H1 (cell line): Measurements from ENCODE around the gene TSC22D1. TPM values are rescaled to one million over a fixed set of nuclear protein-coding genes. Genes with fewer than 3 reads are reported as not detected.

ENCODE experiments used
- CTCF ChIA-PET: fragments of 300-600 bp; sonication (Branson Sonifier 250); formaldehyde crosslinking; loops from one replicate; lab custom pipeline; 2021; ENCODE audit not compliant: partially characterized antibody; lab: Charles Lee
- POLR2A ChIA-PET: fragments of 300-600 bp; sonication (Branson Sonifier 250); formaldehyde crosslinking; loops from one replicate; lab custom pipeline; 2021; ENCODE audit warnings: inconsistent platforms; ENCODE audit not compliant: partially characterized antibody; lab: Charles Lee
- DNase-seq, 2 experiments: peaks; one replicate each; pipeline versions ENCODE4 v3.0.0 to v3.0.0-alpha.2; 2010 to 2022; ENCODE audit warnings: low spot score in 2 of 2, low read depth in 1 of 2, mixed read lengths in 1 of 2
- FAIRE-seq: peaks from 2 replicates; lab custom pipeline; 2011; peaks lifted over from hg19 to GRCh38; lab: Jason Lieb, UNC
- H2AFZ ChIP-seq: 2 replicates; pipeline ENCODE4 v1.8.1; 2012; ENCODE audit warnings: low read length, inconsistent platforms
- H2AK5ac ChIP-seq: 2 replicates; pipeline ENCODE4 v1.6.1; 2013; ENCODE audit warnings: low read depth, low read length
- H2BK120ac ChIP-seq: replicated peaks from 2 replicates; pipeline ENCODE3; 2013; ENCODE audit warnings: low read depth, low read length, inconsistent platforms
- H2BK12ac ChIP-seq: 2 replicates; pipeline ENCODE4 v1.6.1; 2013; ENCODE audit warnings: low read depth, low read length
- H2BK15ac ChIP-seq: 2 replicates; pipeline ENCODE4 v1.6.1; 2013; ENCODE audit warnings: low read length
- H2BK20ac ChIP-seq: 2 replicates; pipeline ENCODE4 v1.6.1; 2013; ENCODE audit warnings: low read length
- H2BK5ac ChIP-seq: 2 replicates; pipeline ENCODE4 v1.6.1; 2013; ENCODE audit warnings: low read depth, low read length
- H3K14ac ChIP-seq: 2 replicates; pipeline ENCODE4 v1.6.1; 2013; ENCODE audit warnings: inconsistent platforms; ENCODE audit not compliant: insufficient read length
- H3K18ac ChIP-seq: 2 replicates; pipeline ENCODE4 v1.6.1; 2013; ENCODE audit warnings: low read length; ENCODE audit errors: extremely low read depth
- H3K23ac ChIP-seq: 2 replicates; pipeline ENCODE4 v1.6.1; 2013; ENCODE audit warnings: inconsistent platforms; ENCODE audit not compliant: insufficient read length
- H3K23me2 ChIP-seq: 2 replicates; pipeline ENCODE4 v1.6.1; 2013; ENCODE audit warnings: low read depth, low read length
- H3K27ac ChIP-seq: 2 replicates; pipeline ENCODE4 v1.6.1; 2011; ENCODE audit warnings: low read depth, low read length, inconsistent platforms
- H3K27me3 ChIP-seq, 4 experiments: replicated peaks in 1 of 4; 1 replicate in 1 of 4; 2 replicates in 3 of 4; pipeline versions ENCODE4 v1.6.1 to v1.8.1; 2011 to 2013; ENCODE audit warnings: low read length in 3 of 4, mild to moderate bottlenecking in 3 of 4, inconsistent platforms in 2 of 4, mixed read lengths in 2 of 4, moderate library complexity in 1 of 4; ENCODE audit not compliant: control insufficient read depth in 3 of 4, insufficient read depth in 3 of 4; ENCODE audit errors: extremely low read depth in 1 of 4
- H3K36me3 ChIP-seq, 4 experiments: 2 replicates each; pipeline versions ENCODE4 v1.6.1 to v1.8.1; 2011 to 2013; ENCODE audit warnings: mild to moderate bottlenecking in 4 of 4, low read length in 3 of 4, moderate library complexity in 2 of 4, control low read depth in 1 of 4, inconsistent platforms in 1 of 4; ENCODE audit not compliant: insufficient read depth in 4 of 4, control insufficient read depth in 2 of 4
- H3K4ac ChIP-seq: replicated peaks from 2 replicates; pipeline ENCODE3; 2013; ENCODE audit warnings: low read length, low read depth, mixed read lengths, inconsistent platforms; ENCODE audit not compliant: insufficient read length
- H3K4me1 ChIP-seq, 4 experiments: replicated peaks in 1 of 4; 1 replicate in 1 of 4; 2 replicates in 3 of 4; pipeline versions ENCODE4 v1.6.1 to v1.8.1; 2011 to 2013; ENCODE audit warnings: low read length in 3 of 4, inconsistent platforms in 2 of 4, mixed read lengths in 1 of 4; ENCODE audit not compliant: insufficient read depth in 4 of 4, control insufficient read depth in 3 of 4
- H3K4me2 ChIP-seq, 2 experiments: 2 replicates each; pipeline versions ENCODE4 v1.6.1 to v1.8.1; 2011 to 2013; ENCODE audit warnings: low read depth in 2 of 2, low read length in 2 of 2, control low read depth in 1 of 2, inconsistent platforms in 1 of 2, mild to moderate bottlenecking in 1 of 2; ENCODE audit not compliant: insufficient read depth in 1 of 2
- H3K4me3 ChIP-seq, 4 experiments: fragments of 200-600, 300-600 bp in 1 of 4; sonication (generic), shearing (Covaris generic), sonication (Bioruptor Twin) in 1 of 4; 2 replicates each; pipeline versions ENCODE4 v1.5.1 to v1.8.1; 2011 to 2016; ENCODE audit warnings: low read length in 4 of 4, low read depth in 3 of 4, control low read depth in 2 of 4, inconsistent platforms in 2 of 4, mild to moderate bottlenecking in 2 of 4, mixed read lengths in 1 of 4, moderate library complexity in 1 of 4; ENCODE audit not compliant: insufficient read depth in 2 of 4; ENCODE audit errors: extremely low read depth in 1 of 4
- H3K56ac ChIP-seq: replicated peaks from 2 replicates; pipeline ENCODE3; 2013; ENCODE audit warnings: low read depth, mild to moderate bottlenecking, mixed read lengths, low read length, inconsistent platforms; ENCODE audit not compliant: insufficient read length
- H3K79me1 ChIP-seq: 2 replicates; pipeline ENCODE4 v1.6.1; 2013; ENCODE audit warnings: low read depth, low read length, control low read depth
- H3K79me2 ChIP-seq, 2 experiments: 2 replicates each; pipeline versions ENCODE4 v1.6.1 to v1.8.1; 2012 to 2013; ENCODE audit warnings: low read length in 2 of 2, mild to moderate bottlenecking in 2 of 2, inconsistent platforms in 1 of 2; ENCODE audit not compliant: insufficient read depth in 2 of 2, control insufficient read depth in 1 of 2
- H3K9ac ChIP-seq, 4 experiments: replicated peaks in 1 of 4; 1 replicate in 1 of 4; 2 replicates in 3 of 4; pipeline versions ENCODE4 v1.6.1 to v1.8.1; 2011 to 2013; ENCODE audit warnings: low read depth in 3 of 4, low read length in 3 of 4, control low read depth in 2 of 4, mild to moderate bottlenecking in 2 of 4, moderate library complexity in 2 of 4, inconsistent platforms in 1 of 4; ENCODE audit errors: extremely low read depth in 1 of 4
- H3K9me3 ChIP-seq, 2 experiments: 2 replicates each; pipeline versions ENCODE4 v1.6.1 to v1.8.1; 2012 to 2013; ENCODE audit warnings: mild to moderate bottlenecking in 2 of 2, moderate library complexity in 2 of 2, control low read depth in 1 of 2, inconsistent platforms in 1 of 2, low read depth in 1 of 2, low read length in 1 of 2, mixed read lengths in 1 of 2; ENCODE audit not compliant: insufficient read depth in 2 of 2
- H4K20me1 ChIP-seq, 2 experiments: replicated peaks in 1 of 2; 2 replicates each; pipeline versions ENCODE3 to v1.8.1; 2011 to 2013; ENCODE audit warnings: inconsistent platforms in 2 of 2, low read length in 2 of 2, mild to moderate bottlenecking in 1 of 2; ENCODE audit not compliant: insufficient read depth in 2 of 2, control insufficient read depth in 1 of 2
- H4K5ac ChIP-seq: 2 replicates; pipeline ENCODE4 v1.6.1; 2013; ENCODE audit warnings: low read length, low read depth, mixed read lengths, inconsistent platforms; ENCODE audit not compliant: insufficient read length
- H4K8ac ChIP-seq: 2 replicates; pipeline ENCODE4 v1.8.0; 2013; ENCODE audit warnings: mild to moderate bottlenecking, moderate library complexity, low read length, inconsistent platforms; ENCODE audit not compliant: insufficient read depth; ENCODE audit errors: extremely low read depth
- H4K91ac ChIP-seq: replicated peaks from 2 replicates; pipeline ENCODE3; 2013; ENCODE audit warnings: low read length, mixed read lengths, inconsistent platforms; ENCODE audit not compliant: insufficient read length
- ASH2L ChIP-seq: fragments of 200-600, 300-600 bp; sonication (generic); IDR thresholded peaks from one replicate; pipeline ENCODE4 v1.7.1; 2017; ENCODE audit warnings: low read length
- CEBPB ChIP-seq: IDR thresholded peaks from 2 replicates; pipeline ENCODE4 v1.6.1; 2012; ENCODE audit warnings: low read depth, low read length
- CTBP2 ChIP-seq: IDR thresholded peaks from 2 replicates; pipeline ENCODE4 v1.7.0; 2011; ENCODE audit warnings: borderline replicate concordance, mild to moderate bottlenecking, moderate library complexity, mixed read lengths, low read length; ENCODE audit not compliant: insufficient read depth, insufficient read length
- EP300 ChIP-seq, 2 experiments: IDR thresholded peaks; 1 replicate in 1 of 2; 2 replicates in 1 of 2; pipeline ENCODE4 v1.6.1; 2011 to 2012; ENCODE audit warnings: low read depth in 2 of 2, low read length in 2 of 2, mild to moderate bottlenecking in 2 of 2, borderline replicate concordance in 1 of 2, inconsistent platforms in 1 of 2, moderate library complexity in 1 of 2
- FOSL1 ChIP-seq: IDR thresholded peaks from 2 replicates; pipeline ENCODE4 v1.6.1; 2011; ENCODE audit warnings: mild to moderate bottlenecking, low read depth, low read length, moderate library complexity; ENCODE audit not compliant: insufficient read depth
- MAFK ChIP-seq: IDR thresholded peaks from 2 replicates; pipeline ENCODE4 v1.6.1; 2012; ENCODE audit warnings: low read depth, mild to moderate bottlenecking, improper control_type of control experiment, low read length
- RBBP5 ChIP-seq: IDR thresholded peaks from 2 replicates; pipeline ENCODE4 v1.7.1; 2012; ENCODE audit warnings: low read depth, mild to moderate bottlenecking, inconsistent platforms, low read length, moderate library complexity, borderline replicate concordance
- SIX5 ChIP-seq: IDR thresholded peaks from 2 replicates; pipeline ENCODE4 v1.6.1; 2011; ENCODE audit warnings: mild to moderate bottlenecking, low read depth, low read length
- SP1 ChIP-seq: IDR thresholded peaks from 2 replicates; pipeline ENCODE4 v1.6.1; 2011; ENCODE audit warnings: low read depth, low read length
- SP2 ChIP-seq: IDR thresholded peaks from 2 replicates; pipeline ENCODE4 v1.6.1; 2012; ENCODE audit warnings: mild to moderate bottlenecking, low read length, inconsistent platforms
- TAF7 ChIP-seq: optimal IDR thresholded peaks from 2 replicates; pipeline ENCODE3; 2011; ENCODE audit warnings: low read depth, mild to moderate bottlenecking, inconsistent platforms, low read length, moderate library complexity, borderline replicate concordance
- TCF12 ChIP-seq: IDR thresholded peaks from 2 replicates; pipeline ENCODE4 v1.6.1; 2011; ENCODE audit warnings: low read depth, mild to moderate bottlenecking, low read length
- WGBS, 2 experiments: shearing (Covaris generic) in 1 of 2; methylation state at CpG; one replicate each; pipeline versions ENCODE4 v1.1.6 to v1.1.7; 2013 to 2015; ENCODE audit warnings: low lambda C conversion rate in 2 of 2, mixed read lengths in 2 of 2, inconsistent platforms in 1 of 2, low coverage in 1 of 2, missing lambda C conversion rate in 1 of 2; ENCODE audit not compliant: insufficient replicate concordance in 2 of 2, insufficient coverage in 1 of 2, insufficient read length in 1 of 2; ENCODE audit errors: extremely low coverage in 1 of 2, missing lambda C conversion rate in 1 of 2; 5-methylcytosine and 5-hydroxymethylcytosine counted together
- polyA plus RNA-seq, 7 experiments: library from polyadenylated mRNA; depleted of rRNA in 3 of 7; stranded (reverse) in 5 of 7; unstranded in 2 of 7; fragments of >200 nt in 5 of 7; fragments of 200-250 nt in 2 of 7; gene quantifications; 1 replicate in 5 of 7; 2 replicates in 1 of 7; 4 replicates in 1 of 7; pipeline versions ENCODE4 v1.2.1 to v1.2.3, GENCODE V29; 2011 to 2013; ENCODE audit warnings: missing spikeins in 2 of 7, mixed read lengths in 2 of 7
- total RNA-seq: library from RNA; stranded (reverse); fragmentation: NEBNext Ultra II Directional; extraction: Animal tissue kit (Norgen Biotek cat#: 25700); gene quantifications from 2 replicates; pipeline ENCODE4 v1.2.1, GENCODE V29; 2021

Gene TSC22D1
- total and polyA plus RNA-seq, 2 of the 8 experiments (the other 6 are each of a cell fraction or from before 2014, with no cell fraction given): 52.6 to 80.9 TPM

DNA sequence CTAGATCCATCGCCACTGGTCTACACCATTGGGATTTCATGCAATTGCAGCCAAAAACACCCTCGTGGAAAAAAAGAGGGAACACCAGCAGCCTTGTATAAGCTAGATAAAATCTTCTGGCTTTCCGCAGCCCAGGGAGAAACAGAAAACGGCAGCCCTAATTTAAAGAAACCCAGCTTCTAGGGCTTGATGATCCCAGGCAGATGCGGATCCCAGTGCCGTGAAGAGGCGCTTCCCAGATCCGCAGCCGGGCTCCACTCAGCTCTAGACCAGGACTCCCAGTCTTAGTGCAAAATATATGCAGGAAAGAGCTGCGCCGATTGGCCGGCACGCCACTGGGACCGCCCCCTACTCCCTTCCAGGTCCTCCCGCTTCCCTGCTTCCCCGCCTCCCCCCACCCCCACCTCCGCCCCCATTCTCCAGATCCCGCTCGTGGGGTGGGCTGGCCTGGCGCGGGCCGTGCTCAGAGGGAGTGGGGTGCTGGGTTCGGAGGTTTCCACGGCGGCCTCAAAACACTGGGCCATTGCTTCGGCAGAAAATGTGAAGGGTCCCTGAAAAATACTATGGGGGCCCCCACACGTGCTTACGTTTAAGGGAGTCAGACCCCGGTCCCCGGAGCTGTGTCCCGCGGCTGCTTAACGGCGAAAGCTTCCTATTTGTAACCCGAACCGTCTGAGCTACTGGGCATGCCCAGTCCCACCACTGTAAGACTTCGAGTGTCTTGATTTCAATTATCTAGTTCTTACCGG is 139.4 kb downstream of the TSC22D1 start:
- H4K5ac ChIP-seq: peak overlapping the region; percentile 91
- H3K79me1 ChIP-seq: no peaks in the 10 kb centered on the region
- peaks cover 0 to 8% (median 5%) of the 10 kb centered on the region in 4 experiments; a peak in 5 of 7 replicates for H3K4me1 ChIP-seq
- H4K20me1 ChIP-seq: peaks cover 0 to 9% of the 10 kb centered on the region in 2 experiments
- H3K14ac ChIP-seq: no peak overlapping the region
- peaks cover 0 to 47% of the 10 kb centered on the region in 2 experiments; a peak in 2 of 4 replicates for H3K79me2 ChIP-seq
- peak overlapping the region; percentile 79; the same call in 1 of the 2 replicates for H3K18ac ChIP-seq
- H4K8ac ChIP-seq: peak overlapping the region; percentile 96; the same call in 1 of the 2 replicates
- H3K4ac ChIP-seq: no peak overlapping the region
- no peak overlapping the region for H3K56ac ChIP-seq
- no peak overlapping the region for H2BK120ac ChIP-seq
- no peak overlapping the region for H2AK5ac ChIP-seq
- H3K36me3 ChIP-seq: peaks cover 6 to 24% (median 14%) of the 10 kb centered on the region in 4 experiments
- peak overlapping the region; percentile 60; the same call in 1 of the 2 replicates for H2BK5ac ChIP-seq
- H3K4me3 ChIP-seq: peak overlapping the region; percentile 83 to 97 (median 90)
- WGBS, 2 experiments: 1% methylated on average over 29 of the region's 38 CpGs; no CpG with 5 or more reads in 1 of the 2 experiments
- no peak overlapping the region for H2BK20ac ChIP-seq
- no peak overlapping the region for H2BK15ac ChIP-seq
- CTCF ChIA-PET: interaction anchor here (0.7 to 7.5 kb wide), 28 partner anchors 10 to 529 kb away, joined by 3 to 38 read pairs (median 3); no protein-coding TSS in a partner anchor
- POLR2A ChIA-PET: interaction anchor here (0.6 to 10.8 kb wide), 42 partner anchors 9 to 905 kb away, joined by 3 to 125 read pairs (median 4); no protein-coding TSS in a partner anchor
- H3K4me2 ChIP-seq: peak overlapping the region; percentile 74 to 80
- peak overlapping the region; percentile 98 for H3K27ac ChIP-seq
- H3K23me2 ChIP-seq: no peaks in the 10 kb centered on the region
- peak overlapping the region; percentile 50; the same call in 1 of the 2 replicates for H2BK12ac ChIP-seq
- DNase-seq (peak; percentile 86 to 94), FAIRE-seq (peak; percentile 70)
- no peak overlapping the region for H4K91ac ChIP-seq
- no peaks in the 10 kb centered on the region for H3K27me3 ChIP-seq
- peak overlapping the region; percentile 96 to 98 (median 98) for H3K9ac ChIP-seq
- H3K9me3 ChIP-seq: no peaks in the 10 kb centered on the region
- H2AFZ ChIP-seq: no peak overlapping the region
- no peak overlapping the region for H3K23ac ChIP-seq
- TF ChIP-seq CTBP2 (no peak), SP1 (peak; percentile 55; the same call in 1 of the 2 replicates), SIX5 (no peak), CEBPB (no peak), MAFK (no peak), TAF7 (peak; percentile 98), FOSL1 (no peak), EP300 (IDR thresholded peaks at IDR 0.05; ENCODE audit: borderline replicate concordance in 1 of 2, low read depth in 2 of 2, low read length in 2 of 2) (no peak), SP2 (no peak), ASH2L (peak; percentile 81), RBBP5 (0 out of 2 replicates have a peak, but pooled peaks have one; percentile 54), TCF12 (no peak)
